Muscle of arm (tissue), 14 donors: ENCODE data around the gene YPEL1. TPM values are rescaled to one million over a fixed set of nuclear protein-coding genes. Genes with fewer than 3 reads are reported as not detected.

ENCODE experiments used
- DNase-seq: peaks from one replicate; pipeline ENCODE4 v3.0.0-alpha.2; 2013
- long read RNA-seq, 11 donors: transcript quantifications; one replicate each; lab custom pipeline, GENCODE V29; 2026
- polyA plus RNA-seq, 12 donors: library from polyadenylated mRNA; unstranded; fragments of 120-200 nt; gene quantifications; one replicate each; pipeline ENCODE4 v1.2.1, GENCODE V29; 2013; ENCODE audit not compliant: insufficient read length in 12 of 12

Gene YPEL1, protein sequence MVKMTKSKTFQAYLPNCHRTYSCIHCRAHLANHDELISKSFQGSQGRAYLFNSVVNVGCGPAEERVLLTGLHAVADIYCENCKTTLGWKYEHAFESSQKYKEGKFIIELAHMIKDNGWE
- polyA plus RNA-seq: 10 to 100 TPM in 10 of 12 donors, not detected in 2; 12.1 to 25.4 (median 20.0) TPM
- long read RNA-seq, donor 1, full-length matches to known transcripts: 4 of 4 reads
- long read RNA-seq, donor 1, partial matches to known transcripts: 0 of 4 reads
- long read RNA-seq, donor 1, other reads (novel, unspliced or antisense): 0 of 4 reads
- long read RNA-seq, donor 2, full-length matches to known transcripts: 12 of 12 reads
- long read RNA-seq, donor 2, partial matches to known transcripts: 0 of 12 reads
- long read RNA-seq, donor 2, other reads (novel, unspliced or antisense): 0 of 12 reads
- long read RNA-seq, donor 3, full-length matches to known transcripts: 5 of 5 reads
- long read RNA-seq, donor 3, partial matches to known transcripts: 0 of 5 reads
- long read RNA-seq, donor 3, other reads (novel, unspliced or antisense): 0 of 5 reads
- long read RNA-seq, donor 4, full-length matches to known transcripts: 1 of 1 reads
- long read RNA-seq, donor 4, partial matches to known transcripts: 0 of 1 reads
- long read RNA-seq, donor 4, other reads (novel, unspliced or antisense): 0 of 1 reads
- long read RNA-seq, donor 5, full-length matches to known transcripts: 9 of 9 reads
- long read RNA-seq, donor 5, partial matches to known transcripts: 0 of 9 reads
- long read RNA-seq, donor 5, other reads (novel, unspliced or antisense): 0 of 9 reads
- long read RNA-seq, donor 6, full-length matches to known transcripts: 2 of 2 reads
- long read RNA-seq, donor 6, partial matches to known transcripts: 0 of 2 reads
- long read RNA-seq, donor 6, other reads (novel, unspliced or antisense): 0 of 2 reads
- long read RNA-seq, donor 7, full-length matches to known transcripts: 4 of 4 reads
- long read RNA-seq, donor 7, partial matches to known transcripts: 0 of 4 reads
- long read RNA-seq, donor 7, other reads (novel, unspliced or antisense): 0 of 4 reads
- long read RNA-seq, donor 8, full-length matches to known transcripts: 8 of 8 reads
- long read RNA-seq, donor 8, partial matches to known transcripts: 0 of 8 reads
- long read RNA-seq, donor 8, other reads (novel, unspliced or antisense): 0 of 8 reads
- long read RNA-seq, donor 9, full-length matches to known transcripts: 3 of 3 reads
- long read RNA-seq, donor 9, partial matches to known transcripts: 0 of 3 reads
- long read RNA-seq, donor 9, other reads (novel, unspliced or antisense): 0 of 3 reads
- long read RNA-seq, donor 10, full-length matches to known transcripts: 9 of 56 reads
- long read RNA-seq, donor 10, partial matches to known transcripts: 47 of 56 reads
- long read RNA-seq, donor 10, other reads (novel, unspliced or antisense): 0 of 56 reads
- long read RNA-seq, donor 11, full-length matches to known transcripts: 5 of 5 reads
- long read RNA-seq, donor 11, partial matches to known transcripts: 0 of 5 reads
- long read RNA-seq, donor 11, other reads (novel, unspliced or antisense): 0 of 5 reads

- DNase-seq: peak; percentile 94
Measured at GRCh38 chr22:21735200-21736083, at the start of gene YPEL1. Gene YPEL1 (minus strand): TSS chr22:21735794. CDS start chr22:21710744, 25,050 bp downstream.

DNA sequence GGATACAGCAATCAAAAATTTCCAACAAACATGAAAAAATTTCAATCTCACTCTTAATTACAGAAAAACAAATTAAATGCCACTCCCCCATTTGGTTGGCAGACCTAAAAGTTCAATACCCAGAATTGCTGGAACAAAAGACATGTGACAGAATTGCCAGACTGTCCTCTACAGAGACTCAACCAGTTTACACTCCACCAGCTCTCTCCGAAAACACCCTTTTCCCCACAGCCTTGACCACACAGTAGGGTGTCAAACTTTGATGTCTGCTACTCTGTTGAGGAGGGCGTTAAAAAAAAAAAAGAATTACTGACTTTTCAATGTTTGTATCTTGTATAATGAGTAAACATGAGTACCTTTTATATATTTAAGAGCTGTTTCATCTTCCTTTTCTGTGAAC lies 44.7 kb upstream of the YPEL1 start:
- no peak for DNase-seq

DNA sequence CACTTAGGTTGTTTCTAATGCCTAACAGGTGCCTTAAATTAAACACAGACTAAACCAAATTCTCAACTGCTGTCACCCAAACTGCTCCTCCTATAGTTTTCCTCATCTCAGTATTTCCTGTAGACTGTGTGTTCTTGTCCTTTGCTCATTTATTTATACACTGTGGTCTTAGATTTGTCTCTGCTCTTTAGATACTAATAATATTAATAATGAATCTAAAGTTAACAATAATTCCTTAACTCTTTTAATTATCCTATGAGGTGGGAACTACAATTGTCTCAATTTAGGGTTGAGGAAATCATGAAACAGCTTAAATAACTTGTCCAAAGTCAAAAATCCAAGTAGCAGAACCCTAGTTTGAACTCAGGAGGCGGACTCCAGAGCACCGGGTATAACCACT lies 43.9 kb upstream of the YPEL1 start:
- DNase-seq: no peak

DNA sequence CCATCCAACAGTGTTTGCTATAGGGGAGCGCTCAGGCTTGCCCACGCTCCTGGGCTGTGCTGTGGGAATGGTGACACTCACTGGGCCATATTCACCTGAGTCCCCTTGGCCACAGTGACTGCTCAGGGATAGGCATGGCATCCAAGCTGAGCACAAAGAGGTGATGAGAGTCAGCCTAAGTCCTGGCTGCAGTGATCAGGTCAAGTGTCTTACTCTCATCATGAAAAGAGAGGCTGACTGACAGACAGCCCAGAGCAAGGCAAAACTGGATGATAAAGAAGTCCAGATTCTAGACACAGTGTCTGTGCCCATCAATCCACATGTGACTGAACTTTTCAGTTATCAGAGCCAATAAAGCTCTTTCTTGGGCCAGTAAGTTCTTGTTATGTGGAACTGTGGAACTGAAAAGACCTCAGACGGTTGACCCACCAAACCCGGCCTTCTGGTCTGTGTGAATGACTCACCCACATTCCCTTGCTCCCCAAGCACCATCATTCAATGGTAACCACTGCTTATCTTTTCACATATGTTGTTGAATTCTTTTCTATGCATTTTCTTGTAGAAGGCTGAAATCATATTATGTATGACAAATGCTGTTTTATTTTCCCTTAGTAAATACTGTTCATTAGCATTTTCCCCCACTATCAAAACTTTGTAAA lies 43.2 kb upstream of the YPEL1 start:
- no peak for DNase-seq

- DNase-seq: no peak
Measured at GRCh38 chr22:21771631-21771976, 36.0 kb upstream of the YPEL1 start.

GRCh38 chr22:21768435-21768834 lies 32.8 kb upstream of the YPEL1 start:
- DNase-seq: no peak

GRCh38 chr22:21766691-21767462 lies 31.3 kb upstream of the YPEL1 start:
- DNase-seq: no peak

- DNase-seq: no peak
Measured at GRCh38 chr22:21765909-21766529, 30.4 kb upstream of the YPEL1 start.

DNA sequence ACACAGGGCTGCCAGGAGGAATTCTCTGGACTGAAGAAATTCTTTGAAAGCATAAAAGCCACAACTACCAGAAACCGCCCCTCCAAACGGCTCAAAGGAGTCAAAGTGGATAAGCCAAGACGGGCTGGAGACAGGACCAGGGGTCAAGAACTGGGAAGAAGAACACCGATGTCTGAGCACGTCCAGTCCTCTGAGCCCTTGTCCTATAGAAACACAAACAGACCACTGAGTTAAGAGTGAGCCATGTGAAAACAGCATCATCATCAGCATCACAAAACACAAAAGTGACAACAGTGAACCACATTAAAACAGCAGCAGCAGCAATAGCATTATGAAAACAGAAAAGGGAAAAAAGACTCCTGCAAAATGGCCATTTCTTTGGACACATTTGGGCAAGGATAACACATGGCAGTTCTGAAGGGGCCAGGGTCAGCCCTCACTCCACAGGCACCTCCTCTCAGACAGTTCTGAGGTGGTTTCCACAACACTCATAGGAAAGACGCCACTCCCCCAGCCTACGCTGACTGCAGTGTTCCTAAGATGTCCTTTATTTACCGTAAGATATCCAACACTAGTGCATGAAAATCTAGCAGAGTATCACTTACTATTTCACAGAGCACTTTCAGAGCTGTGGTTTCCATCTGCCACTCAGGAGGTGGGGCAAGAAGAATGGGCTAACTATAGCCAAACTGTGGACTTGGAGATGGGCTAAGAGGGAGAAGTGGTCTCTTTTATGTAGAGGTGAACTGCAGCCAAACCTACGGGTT lies 28.6 kb upstream of the YPEL1 start:
- DNase-seq: no peak

DNA sequence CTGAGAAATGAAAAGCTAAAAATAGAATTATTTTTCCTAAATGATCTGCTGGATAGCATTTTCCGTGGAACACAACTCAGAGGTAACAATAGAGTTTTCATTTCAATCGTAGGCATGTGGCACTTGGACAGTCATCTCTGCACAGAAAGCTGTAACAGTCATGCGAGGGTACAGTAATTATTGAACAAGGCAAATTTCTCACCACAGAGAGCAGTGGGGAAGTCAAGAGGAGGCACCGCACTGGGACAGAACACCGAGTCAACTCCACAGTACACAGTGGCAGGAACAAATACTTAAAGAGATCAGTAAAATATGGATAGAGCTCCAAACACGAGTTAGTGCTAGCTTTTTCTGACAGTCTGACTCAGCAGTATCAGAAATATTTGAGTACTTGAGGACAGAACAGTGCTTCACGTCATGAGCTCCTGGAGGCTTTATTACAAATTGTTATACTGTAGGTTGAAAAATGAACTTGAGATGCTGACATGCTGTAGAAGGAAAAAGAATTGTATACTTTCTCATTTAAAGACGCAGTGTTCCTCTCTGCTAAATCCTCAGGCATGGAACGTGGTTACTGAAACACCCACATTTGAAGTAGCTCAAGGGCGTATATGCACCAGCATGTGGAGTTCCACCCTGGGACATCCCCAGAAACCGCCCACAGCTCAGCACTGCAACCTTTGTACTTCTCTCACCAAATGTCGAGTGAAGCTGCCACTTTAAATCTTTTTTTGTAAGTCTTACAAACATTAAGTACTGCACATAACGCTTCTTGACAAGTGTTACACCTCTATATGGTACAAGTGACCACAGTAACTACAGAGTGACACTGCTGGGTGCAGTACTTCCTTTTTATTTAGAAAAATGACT lies 27.4 kb upstream of the YPEL1 start:
- no peak for DNase-seq

- no peak for DNase-seq
Measured at GRCh38 chr22:21761994-21762680, 26.5 kb upstream of the YPEL1 start.

DNA sequence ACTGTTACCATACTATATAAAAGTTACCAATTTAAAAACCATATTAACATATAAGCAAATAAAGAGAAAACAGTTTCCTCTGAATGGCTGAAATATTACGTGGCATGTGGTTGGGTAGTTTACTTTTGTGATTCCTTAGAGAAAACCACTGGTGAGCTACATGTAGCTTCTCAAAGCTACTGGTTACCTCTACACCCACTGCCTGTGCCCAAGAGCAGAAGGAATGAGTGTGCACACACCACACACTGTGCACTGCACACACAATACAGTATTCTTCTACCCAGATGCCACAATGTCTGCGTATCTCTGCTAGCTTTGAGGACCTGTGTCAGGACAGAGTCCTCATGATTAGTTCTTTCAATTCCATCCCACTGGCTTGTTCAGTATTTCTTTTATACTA lies 25.5 kb upstream of the YPEL1 start:
- no peak for DNase-seq

GRCh38 chr22:21760640-21761039 lies 25.0 kb upstream of the YPEL1 start:
- DNase-seq: no peak

- no peak for DNase-seq
Measured at GRCh38 chr22:21759646-21760376, 24.2 kb upstream of the YPEL1 start.

DNA sequence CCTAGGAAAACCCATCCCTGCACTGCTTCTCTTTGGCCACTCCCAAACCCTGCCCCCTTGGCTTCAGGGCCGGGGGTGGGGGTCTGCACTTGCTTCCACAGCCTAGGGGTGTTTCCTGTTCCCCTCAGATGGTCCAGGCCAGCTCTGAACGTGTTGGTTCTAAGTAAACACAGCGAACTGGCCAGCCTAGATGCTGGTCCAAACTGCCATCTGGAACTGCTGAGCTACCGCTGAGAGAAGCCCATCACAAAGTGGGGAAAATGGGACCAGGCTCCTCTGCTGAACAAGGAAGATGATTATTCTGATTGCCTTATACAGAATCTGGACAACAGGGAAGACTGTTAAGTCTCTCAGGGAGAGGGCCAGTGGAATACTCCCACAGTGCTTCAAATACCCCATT lies 23.5 kb upstream of the YPEL1 start:
- no peak for DNase-seq
